ENCODE measurements around the gene ANKRD29.
A peak's percentile ranks its signal among the peaks of the same experiment; 100 is the strongest.
"Not testable (repeated sequence)": the region's sequence is repeated elsewhere in the genome, so short reads cannot be mapped to it uniquely, and the experiment has no call there.

ANKRD29 gene

DNA sequence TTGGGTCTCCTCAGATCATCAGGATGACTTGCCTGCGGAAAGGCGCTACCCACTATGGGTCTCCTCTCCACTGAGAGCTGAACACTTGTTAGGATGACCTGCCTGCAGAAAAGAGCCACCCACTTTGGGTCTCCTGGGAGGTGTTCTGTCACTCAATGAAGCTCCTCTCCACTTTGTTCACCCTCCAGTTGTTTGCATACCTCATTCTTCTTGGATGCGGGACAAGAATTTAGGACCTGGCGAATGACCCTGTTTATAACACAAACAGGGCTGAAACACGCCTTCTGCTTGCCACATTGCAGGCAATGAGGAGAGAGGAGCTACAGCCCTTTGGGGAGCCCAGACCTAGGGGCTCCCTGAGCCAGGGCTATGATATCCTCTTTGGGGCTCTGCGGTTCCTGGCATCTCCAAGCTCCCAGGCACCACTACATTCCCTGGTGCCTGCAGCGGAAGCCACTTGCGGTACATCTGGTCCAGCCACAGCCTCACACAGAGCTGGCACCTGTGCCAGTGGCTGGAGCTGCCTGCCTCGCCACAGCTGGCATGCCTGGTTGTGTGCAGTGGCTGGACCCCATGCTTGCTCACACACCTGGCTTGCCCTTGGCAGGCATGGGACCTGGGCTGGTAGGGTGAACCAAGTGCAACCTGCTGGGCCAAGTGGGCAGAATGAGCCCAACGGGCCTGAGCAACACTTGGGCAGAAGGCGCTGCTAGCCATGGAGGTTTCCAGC, 20.6 kb downstream of the ANKRD29 start:
- no peak for DNase-seq

DNA sequence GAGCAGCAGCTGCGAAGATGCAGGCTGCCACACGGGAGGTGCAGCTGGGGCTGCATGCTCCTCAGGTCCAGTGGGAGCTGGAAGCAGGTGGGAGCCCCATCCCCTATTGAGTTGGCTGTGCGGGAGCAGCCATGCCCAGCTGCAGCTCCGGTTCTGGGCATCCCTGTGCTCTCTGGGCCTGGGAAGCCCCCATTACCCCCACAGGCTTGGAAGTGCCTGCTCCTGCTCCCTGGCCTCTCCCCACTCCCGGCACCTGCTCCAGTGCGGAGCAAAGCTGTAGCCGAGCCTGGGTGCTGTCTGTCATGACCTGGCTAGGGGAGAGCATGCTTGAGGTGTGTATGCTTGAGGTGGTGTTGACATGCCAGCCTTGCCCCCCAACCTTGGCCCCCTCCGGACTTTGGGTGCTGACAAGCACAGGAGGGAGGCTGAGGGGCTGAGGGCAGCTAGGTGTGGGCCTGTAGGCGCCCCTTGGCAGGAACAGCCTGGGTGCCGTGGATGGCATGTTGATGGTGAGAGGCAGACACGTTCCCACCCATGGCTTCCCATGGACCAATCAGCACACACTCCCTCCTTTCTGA, 21.5 kb downstream of the ANKRD29 start:
- no peak for DNase-seq

DNA sequence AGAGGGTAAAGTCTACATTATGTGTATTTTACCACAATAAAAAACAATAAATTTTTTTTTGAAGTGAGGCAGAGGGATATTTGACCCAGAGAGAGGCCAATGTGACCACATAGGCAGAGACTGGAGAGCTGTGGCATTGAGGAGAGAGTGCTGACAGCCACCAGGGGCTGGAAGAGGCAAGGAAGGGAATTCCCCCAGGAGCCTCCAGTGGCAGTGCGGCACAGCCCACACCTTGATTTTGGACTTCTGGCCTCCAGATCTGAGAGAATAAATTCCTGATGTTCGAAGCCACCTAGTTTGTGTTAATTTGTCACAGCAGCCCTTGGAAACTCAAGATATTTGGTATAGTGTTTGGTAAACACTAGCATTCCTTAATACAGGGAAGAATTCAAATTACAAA, 22.7 kb downstream of the ANKRD29 start:
- no peak for DNase-seq

DNA sequence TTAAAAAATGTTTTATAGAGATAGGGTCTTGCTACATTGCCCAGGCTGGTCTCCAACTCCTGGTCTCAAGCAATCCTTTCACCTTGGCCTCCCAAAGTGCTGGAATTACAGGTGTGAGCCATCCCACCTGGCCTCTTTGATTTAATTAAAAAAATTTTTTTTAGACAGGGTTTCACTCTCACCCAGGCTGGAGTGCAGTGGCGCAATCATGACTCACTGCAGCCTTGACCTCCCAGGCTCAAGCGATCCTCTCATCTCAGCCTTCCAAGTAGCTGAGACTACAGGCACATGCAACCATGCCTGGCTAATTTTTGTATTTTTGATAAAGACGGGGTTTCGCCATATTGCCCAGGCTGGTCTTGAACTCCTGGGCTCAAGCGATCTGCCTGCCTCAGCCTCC, 26.3 kb downstream of the ANKRD29 start:
- DNase-seq = not testable (repeated sequence)

DNA sequence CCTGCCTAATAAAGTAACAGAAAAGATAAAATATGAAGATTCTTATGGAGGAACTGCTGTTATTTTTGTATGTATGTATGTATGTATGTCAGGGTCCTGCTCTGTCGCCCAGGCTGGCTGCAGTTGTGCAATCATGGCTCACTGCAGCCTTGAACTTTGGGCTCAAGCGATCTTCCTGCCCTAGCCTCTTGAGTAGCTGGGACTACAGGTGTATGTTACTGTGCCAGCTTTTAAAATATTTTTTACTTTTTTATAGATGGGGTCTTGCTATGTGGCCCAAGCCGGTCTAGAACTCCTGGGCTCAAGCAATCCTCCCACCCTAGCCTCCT, 26.7 kb downstream of the ANKRD29 start:
- no peak for DNase-seq

DNA sequence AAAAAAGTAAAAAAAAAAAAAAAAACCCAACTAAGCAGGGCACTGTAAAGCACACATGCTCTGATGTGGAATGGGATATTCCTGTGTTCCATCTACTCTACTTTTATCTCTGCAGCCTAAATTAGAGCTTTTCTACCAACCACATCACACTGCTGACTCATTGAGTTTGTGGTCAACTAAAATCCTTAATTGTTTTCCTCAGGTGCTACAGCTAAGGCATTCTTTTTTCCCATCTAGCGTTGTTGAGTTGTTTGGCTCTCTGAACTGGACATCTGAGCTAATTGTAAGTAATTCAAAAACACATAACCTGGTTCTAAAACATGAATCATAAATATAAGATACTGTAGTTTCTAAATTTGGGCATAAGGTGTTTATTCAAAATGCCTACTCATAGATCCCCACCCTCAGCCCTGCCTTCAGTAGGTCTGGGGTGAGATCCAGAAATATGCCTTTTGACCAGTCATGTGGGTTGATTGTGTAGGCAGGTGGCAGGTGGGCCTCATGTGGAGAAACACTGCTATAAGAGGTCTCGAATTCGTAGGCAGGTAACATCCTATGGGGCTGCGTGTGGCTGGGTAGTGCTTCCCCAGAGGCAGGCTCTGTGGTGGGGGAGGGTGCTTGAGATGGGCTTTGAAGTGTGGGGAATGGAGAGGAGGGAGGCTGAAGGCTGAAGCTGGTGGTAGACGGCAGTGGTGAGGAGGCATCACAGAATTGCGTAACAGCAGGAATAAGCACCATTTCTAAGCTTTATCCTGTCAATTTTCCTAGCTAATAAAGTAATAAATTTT, 27.2 kb downstream of the ANKRD29 start:
- no peak for DNase-seq

DNA sequence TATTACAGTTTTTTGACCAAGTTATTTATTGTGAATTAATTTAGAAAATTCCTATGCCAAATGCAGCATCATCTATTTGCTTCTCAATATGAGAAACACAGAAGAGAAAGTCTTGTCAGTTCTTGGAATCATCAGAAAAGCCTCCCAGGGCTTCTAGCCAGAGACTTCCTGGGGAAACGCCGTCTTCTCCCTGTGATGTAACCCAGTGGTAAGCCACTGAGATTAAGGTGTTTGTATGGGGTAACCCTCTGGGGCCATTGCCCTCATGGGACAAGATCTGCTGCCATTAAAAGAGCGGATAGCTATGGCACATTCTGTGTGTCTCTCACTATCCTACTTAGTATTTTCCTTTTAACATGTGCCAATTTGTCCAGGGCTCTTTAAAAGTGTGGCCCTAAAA, 28.0 kb downstream of the ANKRD29 start:
- DNase-seq = no peak

DNA sequence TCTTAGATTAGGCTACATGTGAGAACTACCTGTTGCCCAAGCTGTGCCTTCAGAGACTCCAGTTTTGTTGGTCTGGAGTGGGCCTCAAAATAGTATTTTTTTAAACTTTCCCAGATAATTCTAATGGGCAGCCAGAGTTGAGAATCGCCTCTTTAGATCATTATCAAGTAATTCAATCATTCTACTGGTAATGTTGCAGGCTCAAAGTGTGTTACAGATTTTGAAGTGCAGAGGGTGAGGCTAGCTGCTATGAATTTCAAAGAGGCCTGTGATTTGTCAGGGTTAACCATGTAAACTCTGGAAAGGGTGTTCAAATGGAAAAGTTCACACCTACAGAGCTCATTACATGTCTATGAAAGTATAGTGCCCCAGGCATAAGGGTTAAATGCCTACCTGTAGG, 30.1 kb downstream of the ANKRD29 start:
- no peak for DNase-seq

DNA sequence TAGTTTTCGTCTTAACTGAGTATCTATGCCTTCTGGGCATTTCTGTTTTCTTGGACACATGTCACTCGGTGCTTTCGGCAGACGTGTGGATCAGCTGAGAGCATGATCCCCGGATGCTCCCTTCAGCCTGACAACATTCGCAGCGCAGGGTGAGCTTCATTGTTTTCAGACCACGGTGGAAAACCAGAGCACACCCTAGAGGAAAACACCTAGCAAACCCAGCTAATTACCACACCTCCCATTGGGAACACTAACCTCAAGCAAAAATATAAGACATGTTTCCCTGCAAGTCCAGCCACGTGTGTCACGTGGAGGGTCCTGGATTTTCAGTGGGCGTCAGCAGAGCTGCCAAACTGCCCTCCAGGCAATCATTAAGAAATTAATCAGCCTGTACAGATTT, 31.0 kb downstream of the ANKRD29 start:
- DNase-seq = no peak

DNA sequence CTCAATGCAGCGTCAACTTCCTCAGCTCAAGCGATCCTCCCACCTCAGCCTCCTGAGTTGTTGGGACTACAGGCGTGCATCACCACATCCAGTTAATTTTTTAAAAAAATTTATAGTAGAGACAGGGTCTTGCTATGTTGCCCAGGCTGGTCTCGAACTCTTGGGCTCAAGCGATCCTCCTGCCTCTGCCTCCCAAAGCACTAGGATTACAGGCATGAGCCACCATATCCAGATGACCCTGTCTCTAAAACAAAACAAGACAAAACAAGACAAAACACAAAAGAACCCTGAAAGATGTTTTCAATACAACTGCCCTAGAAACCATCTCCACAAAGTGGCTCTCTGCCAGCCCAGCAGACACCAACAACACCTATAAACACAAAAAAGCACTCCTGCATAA, 31.4 kb downstream of the ANKRD29 start:
- no peak for DNase-seq

DNA sequence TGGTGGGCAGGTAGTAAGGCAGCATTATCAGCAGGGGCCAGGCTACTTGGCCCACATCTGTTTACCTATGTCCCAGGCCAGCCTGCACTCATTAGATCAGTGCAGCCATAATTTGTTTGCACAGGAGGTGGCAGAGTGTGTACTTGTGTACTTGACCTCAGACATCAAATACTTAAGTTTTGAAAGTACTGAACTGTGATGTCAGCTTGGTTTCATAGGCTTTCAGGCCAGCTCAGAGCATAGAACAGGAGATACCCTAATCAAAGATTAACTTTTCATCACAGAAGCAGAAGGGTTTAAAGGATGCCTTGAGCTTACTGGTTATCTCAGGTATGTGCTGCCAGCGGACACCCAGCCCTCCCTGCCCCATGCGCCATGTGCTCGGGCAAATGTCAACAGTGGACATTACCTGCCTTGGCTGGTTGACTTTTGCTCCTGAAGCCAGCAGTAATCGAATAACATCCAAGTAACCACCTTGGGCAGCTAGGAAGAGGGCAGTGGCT, 33.2 kb downstream of the ANKRD29 start:
- no peak for DNase-seq

DNA sequence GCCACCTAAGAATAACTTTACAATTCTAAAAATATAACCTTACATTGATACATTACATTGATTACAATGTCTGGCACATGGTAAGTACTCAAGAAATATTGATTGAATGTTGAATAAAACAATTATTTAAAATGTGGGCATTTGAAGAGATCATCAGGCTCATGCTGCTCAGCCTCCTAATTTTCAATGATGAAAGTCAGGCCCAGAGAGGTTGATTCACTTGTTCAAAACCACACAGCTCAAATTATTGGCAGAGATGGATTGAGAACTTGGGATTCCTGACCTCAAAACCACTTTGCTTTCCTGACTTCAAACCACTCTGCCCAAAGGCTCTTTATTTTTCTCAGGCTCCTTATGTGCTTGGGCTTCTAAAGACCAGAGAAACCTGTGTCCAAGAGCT, 34.7 kb downstream of the ANKRD29 start:
- DNase-seq = no peak

DNA sequence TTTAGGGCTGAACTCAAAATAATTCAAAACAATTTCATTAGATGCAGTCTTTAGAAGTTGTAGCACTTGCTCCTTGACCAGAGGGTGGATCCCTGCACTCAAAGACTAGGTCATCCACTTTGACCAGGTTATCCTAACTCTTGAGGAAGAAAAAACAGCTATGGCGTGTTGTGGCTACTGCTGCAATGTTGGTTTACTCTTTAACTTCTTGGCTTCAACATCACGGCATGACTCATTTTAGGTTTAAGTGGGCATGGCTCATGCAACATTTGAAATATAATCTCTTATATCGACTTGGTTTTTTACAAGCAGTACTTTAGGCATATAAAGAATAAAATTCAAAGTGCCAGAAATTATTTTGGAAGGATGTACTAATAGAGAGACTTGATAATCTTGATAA, 35.4 kb downstream of the ANKRD29 start:
- no peak for DNase-seq

DNA sequence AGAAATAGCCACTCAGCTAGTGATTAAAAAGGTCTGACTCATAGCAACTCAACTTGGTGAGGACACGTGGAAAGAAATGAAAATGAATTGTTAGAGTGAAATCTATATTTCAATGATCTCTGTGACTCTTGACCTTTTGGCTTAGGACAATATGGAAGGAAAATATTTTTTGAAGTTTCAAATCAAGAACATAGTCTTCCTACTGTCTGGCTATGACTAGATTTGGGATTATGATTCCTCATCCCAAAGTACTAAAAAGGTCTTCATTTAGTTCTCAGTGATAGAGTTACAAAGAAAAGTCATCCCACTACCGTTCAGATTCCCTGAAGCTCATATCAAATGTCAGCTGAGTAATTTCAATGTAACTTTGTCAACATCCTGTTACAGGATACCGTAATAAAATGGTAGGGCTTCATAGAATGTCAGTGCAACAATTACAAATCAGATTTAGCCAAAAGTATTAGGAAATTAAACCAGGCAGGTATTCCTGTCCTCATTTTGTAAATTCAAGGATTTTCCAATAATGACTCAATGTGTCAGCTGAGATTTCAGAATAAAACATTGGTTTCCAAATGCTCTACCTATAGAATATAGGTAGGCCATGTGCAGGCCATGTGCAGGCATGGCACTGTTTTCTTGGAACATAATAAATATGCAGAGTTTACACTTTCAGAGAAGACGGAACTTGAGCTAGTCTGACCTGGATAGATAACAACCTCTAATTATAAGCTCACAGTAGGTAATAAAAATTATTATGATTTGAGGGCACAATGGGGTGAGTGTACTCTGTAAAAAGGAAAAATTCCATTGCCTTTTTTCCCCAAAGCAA, 36.0 kb downstream of the ANKRD29 start:
- DNase-seq = no peak

DNA sequence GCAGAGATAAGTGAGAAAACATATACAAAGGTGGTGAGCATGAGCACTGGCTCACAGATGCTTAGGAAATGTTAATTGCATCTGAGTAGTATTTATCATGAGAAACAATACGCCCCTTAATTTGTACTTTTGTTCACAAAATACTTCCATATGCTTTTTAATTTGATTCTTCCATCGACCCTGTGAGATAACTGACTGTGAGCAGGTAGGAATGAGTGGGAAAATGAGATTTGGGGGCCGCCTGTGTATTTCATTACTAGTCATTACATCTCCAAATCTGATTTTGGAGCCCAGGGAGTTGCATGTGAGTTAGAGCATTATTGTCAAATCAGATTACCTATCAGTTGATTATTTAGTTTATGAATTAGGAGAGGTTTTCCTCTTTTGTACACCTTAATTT, 39.7 kb downstream of the ANKRD29 start:
- DNase-seq = no peak

DNA sequence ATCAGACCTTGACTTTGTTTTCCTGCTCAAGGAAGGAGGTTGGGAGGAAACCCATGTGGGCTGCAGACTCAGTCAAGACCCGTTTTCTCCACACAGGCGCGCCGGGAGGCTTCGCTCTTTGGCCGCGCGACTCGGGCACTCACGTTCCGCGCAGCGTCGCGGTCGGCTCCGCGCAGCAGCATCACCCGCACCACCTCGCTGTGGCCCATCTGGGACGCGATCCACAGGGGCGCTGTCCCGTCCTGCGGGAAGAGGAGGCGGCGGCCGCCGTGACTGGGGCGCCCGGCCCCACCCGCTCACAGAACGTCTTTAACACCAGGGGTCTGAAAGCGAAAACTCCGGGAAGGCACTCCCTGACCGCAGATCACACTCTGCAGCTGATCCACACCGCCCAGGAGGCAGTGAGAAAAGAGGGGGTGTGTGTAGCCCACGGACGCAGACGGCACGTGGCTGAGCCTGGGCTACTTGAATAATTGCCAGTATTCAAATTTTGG, 43.3 kb downstream of the ANKRD29 start:
- DNase-seq = peak; percentile 73

DNA sequence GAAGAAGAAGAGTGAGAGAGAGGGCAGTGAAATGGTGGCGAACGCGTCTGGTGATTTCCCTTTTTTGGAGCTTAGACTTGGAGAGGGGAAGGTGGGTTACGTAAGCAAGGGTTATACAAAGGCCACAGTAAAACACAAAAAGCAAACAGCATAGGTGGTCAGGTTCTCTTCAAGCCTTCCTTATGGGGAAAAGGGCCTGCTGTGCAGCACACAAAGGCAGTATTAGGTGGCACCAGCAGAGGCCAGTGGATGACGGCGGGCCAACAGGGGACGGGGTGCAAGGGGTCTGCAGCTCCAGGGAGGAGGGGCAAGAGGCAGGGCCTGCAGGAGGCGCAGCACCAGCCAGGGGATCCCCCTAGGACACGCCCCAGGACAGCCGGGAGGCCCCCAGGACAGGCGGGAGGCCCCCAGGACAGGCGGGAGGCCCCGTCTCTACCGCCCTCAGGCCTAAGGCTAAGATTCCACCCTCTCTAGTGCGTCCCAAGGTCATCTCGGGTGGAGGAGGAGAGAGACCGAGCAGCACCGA, 43.8 kb downstream of the ANKRD29 start:
- peak; percentile 62 for DNase-seq

DNA sequence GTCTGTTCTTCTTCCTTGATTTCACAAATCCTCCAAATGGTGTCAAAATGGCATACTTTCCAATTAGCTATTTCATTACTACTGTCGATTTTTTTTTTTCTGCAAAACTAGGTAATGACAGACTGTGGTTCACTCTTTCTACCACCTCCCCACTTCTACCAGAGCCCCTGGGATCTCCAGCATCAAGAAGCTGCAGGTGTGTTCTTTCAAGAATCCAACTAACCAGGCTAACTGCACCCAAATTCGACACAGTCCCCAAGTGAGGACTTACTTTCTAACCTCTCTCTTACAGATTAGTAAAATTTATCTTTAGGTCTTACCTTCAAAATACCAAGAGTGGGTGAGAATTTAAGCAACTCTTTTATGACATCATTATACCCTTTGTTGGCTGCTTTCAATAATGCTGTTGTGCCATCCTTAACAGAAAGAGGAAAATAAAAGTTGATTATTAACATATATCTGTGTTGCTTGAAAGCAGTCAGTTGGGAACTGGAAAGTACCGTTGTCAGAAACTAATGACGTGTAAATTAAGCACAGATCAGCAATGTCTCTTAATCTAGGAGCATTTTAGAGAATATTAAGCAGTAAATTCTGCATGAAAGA, 45.2 kb downstream of the ANKRD29 start:
- DNase-seq = peak; percentile 33

DNA sequence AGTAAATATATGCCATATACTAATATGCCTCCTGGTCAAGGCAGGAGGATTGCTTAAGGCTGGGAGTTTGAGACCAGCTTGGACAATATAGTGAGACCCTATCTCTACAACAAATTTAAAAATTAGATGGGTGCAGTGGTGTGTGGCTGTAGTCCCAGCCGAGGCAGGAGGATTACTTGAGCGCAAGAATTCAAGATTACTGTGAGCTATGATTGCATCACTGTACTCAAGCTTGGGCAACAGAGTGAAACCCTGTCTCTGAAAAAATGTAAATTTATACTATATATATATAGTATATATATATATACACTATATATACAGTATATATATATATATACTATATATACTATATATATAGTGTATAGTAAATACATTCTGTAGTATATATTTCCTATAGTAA, 46.5 kb downstream of the ANKRD29 start:
- no peak for DNase-seq

DNA sequence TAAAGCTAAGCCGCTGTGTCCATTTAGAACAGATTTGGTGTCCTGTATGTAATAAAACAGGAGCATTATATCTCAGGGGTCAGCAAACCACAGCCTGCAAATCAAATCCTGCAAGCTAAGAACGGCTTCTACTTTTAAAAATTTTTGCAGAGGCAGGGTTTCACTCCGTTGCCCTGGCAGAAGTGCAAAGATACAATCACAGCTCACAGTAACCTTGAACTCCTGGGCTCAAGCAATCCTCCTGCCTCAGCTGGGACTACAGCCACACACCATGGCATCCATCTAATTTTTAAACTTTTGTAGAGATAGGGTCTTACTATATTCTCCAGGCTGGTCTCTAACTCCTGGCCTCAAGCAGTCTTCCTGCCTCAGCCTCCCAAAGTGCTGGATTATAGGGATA, 47.8 kb downstream of the ANKRD29 start:
- no peak for DNase-seq

DNA sequence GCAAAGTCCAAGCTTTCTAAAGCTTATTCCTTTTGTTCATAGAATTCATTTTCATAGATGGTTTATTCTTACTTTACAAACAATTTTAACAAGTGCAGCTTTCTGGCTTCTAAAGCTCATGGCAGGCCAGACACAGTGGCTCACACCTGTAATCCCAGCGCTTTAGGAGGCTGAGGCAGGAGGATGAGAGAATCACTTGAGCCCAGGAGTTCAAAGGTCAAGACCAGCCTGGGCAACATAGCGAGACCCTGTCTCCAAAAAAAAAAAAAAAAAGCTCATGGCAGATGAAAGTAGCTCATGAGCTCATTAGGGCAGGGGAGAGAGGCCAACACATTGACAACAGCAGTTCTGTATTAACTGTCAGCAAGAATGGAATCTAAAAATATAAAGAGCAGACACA, 48.3 kb downstream of the ANKRD29 start:
- DNase-seq = no peak

DNA sequence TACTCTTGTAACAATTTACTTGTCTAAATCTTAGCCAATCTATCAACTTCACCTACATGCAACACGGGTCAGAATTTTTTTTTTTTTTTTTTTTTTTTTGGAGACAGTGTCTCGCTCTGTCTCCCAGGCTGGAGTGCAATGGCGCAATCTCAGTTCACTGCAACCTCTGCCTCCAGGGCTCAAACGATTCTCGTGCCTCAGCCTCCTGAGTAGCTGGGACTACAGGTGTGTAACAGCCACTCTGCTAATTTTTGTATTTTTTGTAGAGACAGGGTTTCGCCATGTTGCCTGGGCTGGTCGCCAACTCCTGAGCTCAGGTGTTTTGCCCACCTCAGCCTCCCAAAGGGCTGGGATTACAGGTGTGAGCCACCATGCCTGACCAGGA, 49.6 kb downstream of the ANKRD29 start:
- DNase-seq = not testable (repeated sequence)
